HepG2 (cell line): Measurements from ENCODE around the gene MAFB. TPM values are rescaled to one million over a fixed set of nuclear protein-coding genes. Genes with fewer than 3 reads are reported as not detected.

ENCODE experiments used
- ATAC-seq: fragments of 200-7000 bp; cut with Tn5 transposase; 3 replicates; pipeline ENCODE4 v1.9.1; 2020; ENCODE audit warnings: mild to moderate bottlenecking, moderate library complexity
- BruUV-seq: library from RNA; stranded (reverse); fragments of 400-500 nt; replicated peaks from 2 replicates; lab custom pipeline; 2021; lab: Mats Ljungman, UMichigan
- CTCF ChIA-PET: fragments of 300-600 bp; formaldehyde crosslinking; extraction: SDS; loops from one replicate; lab custom pipeline; 2021; ENCODE audit warnings: low total read pairs, inconsistent platforms, low intra/inter-chr PET ratio; lab: Yijun Ruan, JAX
- POLR2A ChIA-PET: fragments of 350-600 bp; sonication (Branson Sonifier 250); formaldehyde crosslinking; loops from one replicate; lab custom pipeline; 2020; ENCODE audit warnings: antibody characterized with exemption, inconsistent platforms; lab: Yijun Ruan, JAX
- DNase-seq: peaks from one replicate; pipeline ENCODE4 v3.0.0-alpha.2; 2015; ENCODE audit warnings: low spot score
- FAIRE-seq: peaks from 3 replicates; lab custom pipeline; 2011; peaks lifted over from hg19 to GRCh38; lab: Jason Lieb, UNC
- H2AFZ ChIP-seq: one replicate; pipeline ENCODE4 v1.6.1; 2011; ENCODE audit warnings: low read length, inconsistent platforms
- H3K27ac ChIP-seq: fragments of 300-600 bp; 3 replicates; pipeline ENCODE4 v1.8.0; 2011; ENCODE audit warnings: mixed run types, mild to moderate bottlenecking, mixed read lengths, low read length, inconsistent platforms; ENCODE audit not compliant: insufficient read depth; ENCODE audit errors: extremely low read length
- H3K27me3 ChIP-seq, 2 experiments: fragments of 200-600 bp in 1 of 2; 2 replicates in 1 of 2; 3 replicates in 1 of 2; pipeline versions ENCODE4 v1.6.0 to v1.8.0; 2011; ENCODE audit warnings: low read length in 2 of 2, mild to moderate bottlenecking in 2 of 2, moderate library complexity in 2 of 2, inconsistent platforms in 1 of 2; ENCODE audit not compliant: insufficient read depth in 2 of 2, control insufficient read depth in 1 of 2
- H3K36me3 ChIP-seq, 2 experiments: fragments of 200-600 bp in 1 of 2; replicated peaks in 1 of 2; 2 replicates in 1 of 2; 3 replicates in 1 of 2; pipeline versions ENCODE4 v1.5.1 to v1.8.0; 2011; ENCODE audit warnings: low read length in 2 of 2, inconsistent platforms in 1 of 2; ENCODE audit not compliant: insufficient read depth in 2 of 2, control insufficient read depth in 1 of 2
- H3K4me1 ChIP-seq: 2 replicates; pipeline ENCODE4 v1.5.1; 2012; ENCODE audit warnings: low read length, inconsistent platforms; ENCODE audit not compliant: insufficient read depth
- H3K4me2 ChIP-seq: 2 replicates; pipeline ENCODE4 v1.6.0; 2011; ENCODE audit warnings: low read depth, low read length, inconsistent platforms
- H3K4me3 ChIP-seq, 3 experiments: fragments of 200-600 bp in 1 of 3; sonication (generic), shearing (Covaris generic) in 1 of 3; replicated peaks in 1 of 3; 2 replicates each; pipeline ENCODE4 v1.5.1; 2011 to 2016; ENCODE audit warnings: low read length in 3 of 3, inconsistent platforms in 2 of 3, low read depth in 2 of 3, mild to moderate bottlenecking in 2 of 3, control low read depth in 1 of 3, mixed read lengths in 1 of 3; ENCODE audit not compliant: insufficient read depth in 1 of 3
- H3K79me2 ChIP-seq: one replicate; pipeline ENCODE4 v1.6.1; 2011; ENCODE audit warnings: low read length, inconsistent platforms; ENCODE audit not compliant: insufficient read depth
- H3K9ac ChIP-seq: 2 replicates; pipeline ENCODE4 v1.6.0; 2011; ENCODE audit warnings: mild to moderate bottlenecking, low read depth, low read length, inconsistent platforms; ENCODE audit not compliant: insufficient read depth
- H3K9me3 ChIP-seq: 2 replicates; pipeline ENCODE4 v1.5.1; 2012; ENCODE audit warnings: mild to moderate bottlenecking, low read length
- H4K20me1 ChIP-seq: 2 replicates; pipeline ENCODE4 v1.6.0; 2011; ENCODE audit warnings: inconsistent platforms, mild to moderate bottlenecking, low read length, moderate library complexity; ENCODE audit not compliant: insufficient read depth
- ARHGAP35 ChIP-seq: sonication (generic); formaldehyde crosslinking; IDR thresholded peaks from 2 replicates; pipeline ENCODE4 v1.9.0; 2022; ENCODE audit warnings: mild to moderate bottlenecking, inconsistent platforms, moderate library complexity, missing genetic modification reagents, borderline replicate concordance
- KDM4B ChIP-seq: sonication (generic); formaldehyde crosslinking; IDR thresholded peaks from 2 replicates; pipeline ENCODE4 v1.4.0; 2020; ENCODE audit warnings: missing genetic modification reagents
- MXI1 ChIP-seq: IDR thresholded peaks from 3 replicates; pipeline ENCODE4 v1.6.1; 2012; ENCODE audit warnings: low read depth, low read length, inconsistent platforms, borderline replicate concordance
- NPAS2 ChIP-seq: sonication (generic); formaldehyde crosslinking; IDR thresholded peaks from 2 replicates; pipeline ENCODE4 v1.8.0; 2022; ENCODE audit warnings: mild to moderate bottlenecking, missing genetic modification reagents, borderline replicate concordance
- ONECUT2 ChIP-seq: sonication (generic); formaldehyde crosslinking; IDR thresholded peaks from 2 replicates; pipeline ENCODE4 v1.4.0; 2020; ENCODE audit warnings: missing genetic modification reagents
- TARDBP ChIP-seq: sonication (generic); formaldehyde crosslinking; IDR thresholded peaks from 2 replicates; pipeline ENCODE4 v1.8.0; 2022; ENCODE audit warnings: mild to moderate bottlenecking, missing genetic modification reagents
- TBX2 ChIP-seq: sonication (generic); formaldehyde crosslinking; IDR thresholded peaks from 2 replicates; pipeline ENCODE4 v1.5.0; 2020; ENCODE audit warnings: missing genetic modification reagents, mild to moderate bottlenecking, borderline replicate concordance
- ZFP1 ChIP-seq: IDR thresholded peaks from 2 replicates; pipeline ENCODE4 v1.6.1; 2016
- ZNF30 ChIP-seq: sonication (generic); formaldehyde crosslinking; IDR thresholded peaks from 2 replicates; pipeline ENCODE4 v1.5.0; 2020; ENCODE audit warnings: mild to moderate bottlenecking, missing genetic modification reagents
- ZSCAN22 ChIP-seq: sonication (generic); formaldehyde crosslinking; IDR thresholded peaks from 2 replicates; pipeline ENCODE4 v1.4.0; 2020; ENCODE audit warnings: mild to moderate bottlenecking, missing genetic modification reagents
- WGBS: methylation state at CpG from one replicate; pipeline ENCODE4 v1.1.6; 2017; ENCODE audit warnings: low lambda C conversion rate; 5-methylcytosine and 5-hydroxymethylcytosine counted together
- in situ Hi-C: cut with HindIII; loops from 2 replicates; pipeline ENCODE4 v1.10.0; 2017; ENCODE audit warnings: low pct_unique_long_range_greater_than_20kb; ENCODE audit not compliant: extremely low pct_ligation_motif_present
- intact Hi-C: fragments of 100-400 bp; cut with micrococcal nuclease; formaldehyde crosslinking; loops from one replicate; pipeline ENCODE4 v1.10.0; 2022; ENCODE audit not compliant: unreplicated experiment
- polyA plus RNA-seq, 8 experiments: library from polyadenylated mRNA; depleted of rRNA in 3 of 8; stranded (reverse) in 7 of 8; unstranded in 1 of 8; fragments of >200 nt; fragmentation: Illumina TruSeq in 4 of 8; extraction: Trizol in 4 of 8; gene quantifications; 2 replicates each; pipeline versions ENCODE4 v1.2.1 to v1.2.3, GENCODE V29; 2011 to 2016; ENCODE audit warnings: low read depth in 4 of 8, missing spikeins in 1 of 8, mixed read lengths in 1 of 8; ENCODE audit not compliant: insufficient read depth in 1 of 8
- total RNA-seq, 5 experiments: library from RNA; depleted of rRNA; stranded (reverse); fragments of >200 nt; fragmentation: Illumina TruSeq; extraction: Trizol; gene quantifications; 2 replicates each; pipeline ENCODE4 v1.2.3, GENCODE V29; 2016; ENCODE audit warnings: low read depth in 1 of 5
- TF ChIP-seq, protein P1 (sequence below): IDR thresholded peaks from 2 replicates; pipeline ENCODE4 v1.6.1; 2018; ENCODE audit warnings: missing genetic modification reagents, mild to moderate bottlenecking, missing compliant biosample characterization
- TF ChIP-seq, protein P2 (sequence below): sonication (generic); formaldehyde crosslinking; IDR thresholded peaks from 2 replicates; pipeline ENCODE4 v1.4.0; 2020; ENCODE audit warnings: missing genetic modification reagents
- TF ChIP-seq, protein P3 (sequence below): sonication (generic); formaldehyde crosslinking; IDR thresholded peaks from 2 replicates; pipeline ENCODE4 v1.8.0; 2022; ENCODE audit warnings: mild to moderate bottlenecking, missing genetic modification reagents, moderate library complexity
- TF ChIP-seq, protein P4 (sequence below): IDR thresholded peaks from 2 replicates; pipeline ENCODE4 v1.6.1; 2018; ENCODE audit warnings: missing genetic modification reagents

MAFB gene
- total and polyA plus RNA-seq, 2 of the 13 experiments (the other 11 are each of a cell fraction or from before 2014, with no cell fraction given) = 0.08 to 0.11 TPM

DNA sequence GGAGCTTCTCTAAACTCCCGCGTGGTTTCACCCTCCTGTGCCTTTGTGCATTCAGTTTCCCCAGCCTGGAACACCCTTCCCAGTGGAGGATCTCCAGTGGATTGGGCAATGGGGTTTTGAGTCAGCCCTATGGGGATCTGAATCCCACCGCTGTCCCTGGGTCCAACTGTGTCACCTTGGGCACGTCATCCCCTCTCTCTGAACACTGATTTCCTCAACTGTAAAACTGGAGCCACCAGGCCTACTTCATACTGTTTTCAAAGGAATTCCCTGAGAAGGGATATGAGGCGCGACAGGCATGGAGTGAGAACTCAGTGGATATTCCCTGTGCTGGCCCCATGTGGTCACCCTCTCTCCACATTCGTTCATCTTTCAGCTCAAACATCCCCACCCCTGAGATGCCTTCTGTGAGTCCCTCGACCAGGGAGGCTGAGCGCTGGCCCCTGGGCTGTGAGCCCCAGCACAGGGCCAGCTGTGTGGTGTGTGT, 25.7 kb downstream of the MAFB start:
- 46% methylated on average over 9 of the region's 9 CpGs for WGBS
- ChIA-PET CTCF (no interaction called here), POLR2A (no interaction called here)
- ATAC-seq (no peak), FAIRE-seq (no peak), DNase-seq (no peak)
- Histone ChIP-seq H3K27ac (no peak overlapping the region), H3K27me3 (no peaks in the 10 kb centered on the region), H3K9me3 (no peaks in the 10 kb centered on the region), H3K36me3 (no peaks in the 10 kb centered on the region), H2AFZ (no peak overlapping the region), H3K4me2 (no peak overlapping the region), H3K4me1 (peaks cover 24% of the 10 kb centered on the region), H4K20me1 (no peaks in the 10 kb centered on the region), H3K79me2 (no peaks in the 10 kb centered on the region), H3K4me3 (no peak overlapping the region), H3K9ac (no peak overlapping the region)
- in situ Hi-C loops = no loop called here
- TF ChIP-seq KDM4B (CRISPR knock-in tag) (no peak), ZSCAN22 (CRISPR knock-in tag) (no peak)
- BruUV-seq = no TSS peak
- intact Hi-C loops = no loop called here

DNA sequence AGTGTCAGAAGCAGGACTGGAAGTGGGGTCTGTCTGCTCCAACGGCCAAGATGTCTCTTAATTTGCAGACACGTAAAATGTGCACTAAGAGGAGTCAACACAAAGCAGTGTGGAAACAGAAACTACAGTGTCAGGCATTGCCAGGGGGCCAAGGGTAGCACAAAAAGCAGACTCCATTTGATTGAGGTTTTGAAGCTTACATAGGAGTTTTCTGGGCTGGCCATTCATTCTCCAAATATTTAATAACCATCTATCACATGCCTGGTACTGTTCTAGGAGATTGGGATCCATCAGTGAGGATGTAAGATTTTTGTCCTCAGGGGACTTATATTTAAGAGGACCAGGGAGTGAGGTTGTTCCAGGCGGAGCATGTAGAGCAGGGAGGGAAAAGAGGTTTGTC, 29.5 kb downstream of the MAFB start:
- no TSS peak for BruUV-seq
- TF ChIP-seq, protein P1, sequence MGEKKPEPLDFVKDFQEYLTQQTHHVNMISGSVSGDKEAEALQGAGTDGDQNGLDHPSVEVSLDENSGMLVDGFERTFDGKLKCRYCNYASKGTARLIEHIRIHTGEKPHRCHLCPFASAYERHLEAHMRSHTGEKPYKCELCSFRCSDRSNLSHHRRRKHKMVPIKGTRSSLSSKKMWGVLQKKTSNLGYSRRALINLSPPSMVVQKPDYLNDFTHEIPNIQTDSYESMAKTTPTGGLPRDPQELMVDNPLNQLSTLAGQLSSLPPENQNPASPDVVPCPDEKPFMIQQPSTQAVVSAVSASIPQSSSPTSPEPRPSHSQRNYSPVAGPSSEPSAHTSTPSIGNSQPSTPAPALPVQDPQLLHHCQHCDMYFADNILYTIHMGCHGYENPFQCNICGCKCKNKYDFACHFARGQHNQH = no peak
- TF ChIP-seq TBX2 (no peak), NPAS2 (no peak), TARDBP (CRISPR knock-in tag) (no peak), ZFP1 (CRISPR knock-in tag) (no peak), ARHGAP35 (CRISPR knock-in tag) (no peak), ZNF30 (CRISPR knock-in tag) (no peak), ONECUT2 (CRISPR knock-in tag) (no peak), MXI1 (no peak)
- TF ChIP-seq, protein P2, sequence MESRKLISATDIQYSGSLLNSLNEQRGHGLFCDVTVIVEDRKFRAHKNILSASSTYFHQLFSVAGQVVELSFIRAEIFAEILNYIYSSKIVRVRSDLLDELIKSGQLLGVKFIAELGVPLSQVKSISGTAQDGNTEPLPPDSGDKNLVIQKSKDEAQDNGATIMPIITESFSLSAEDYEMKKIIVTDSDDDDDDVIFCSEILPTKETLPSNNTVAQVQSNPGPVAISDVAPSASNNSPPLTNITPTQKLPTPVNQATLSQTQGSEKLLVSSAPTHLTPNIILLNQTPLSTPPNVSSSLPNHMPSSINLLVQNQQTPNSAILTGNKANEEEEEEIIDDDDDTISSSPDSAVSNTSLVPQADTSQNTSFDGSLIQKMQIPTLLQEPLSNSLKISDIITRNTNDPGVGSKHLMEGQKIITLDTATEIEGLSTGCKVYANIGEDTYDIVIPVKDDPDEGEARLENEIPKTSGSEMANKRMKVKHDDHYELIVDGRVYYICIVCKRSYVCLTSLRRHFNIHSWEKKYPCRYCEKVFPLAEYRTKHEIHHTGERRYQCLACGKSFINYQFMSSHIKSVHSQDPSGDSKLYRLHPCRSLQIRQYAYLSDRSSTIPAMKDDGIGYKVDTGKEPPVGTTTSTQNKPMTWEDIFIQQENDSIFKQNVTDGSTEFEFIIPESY = no peak
- TF ChIP-seq, protein P3, sequence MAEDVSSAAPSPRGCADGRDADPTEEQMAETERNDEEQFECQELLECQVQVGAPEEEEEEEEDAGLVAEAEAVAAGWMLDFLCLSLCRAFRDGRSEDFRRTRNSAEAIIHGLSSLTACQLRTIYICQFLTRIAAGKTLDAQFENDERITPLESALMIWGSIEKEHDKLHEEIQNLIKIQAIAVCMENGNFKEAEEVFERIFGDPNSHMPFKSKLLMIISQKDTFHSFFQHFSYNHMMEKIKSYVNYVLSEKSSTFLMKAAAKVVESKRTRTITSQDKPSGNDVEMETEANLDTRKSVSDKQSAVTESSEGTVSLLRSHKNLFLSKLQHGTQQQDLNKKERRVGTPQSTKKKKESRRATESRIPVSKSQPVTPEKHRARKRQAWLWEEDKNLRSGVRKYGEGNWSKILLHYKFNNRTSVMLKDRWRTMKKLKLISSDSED (CRISPR knock-in tag) = no peak
- TF ChIP-seq, protein P4, sequence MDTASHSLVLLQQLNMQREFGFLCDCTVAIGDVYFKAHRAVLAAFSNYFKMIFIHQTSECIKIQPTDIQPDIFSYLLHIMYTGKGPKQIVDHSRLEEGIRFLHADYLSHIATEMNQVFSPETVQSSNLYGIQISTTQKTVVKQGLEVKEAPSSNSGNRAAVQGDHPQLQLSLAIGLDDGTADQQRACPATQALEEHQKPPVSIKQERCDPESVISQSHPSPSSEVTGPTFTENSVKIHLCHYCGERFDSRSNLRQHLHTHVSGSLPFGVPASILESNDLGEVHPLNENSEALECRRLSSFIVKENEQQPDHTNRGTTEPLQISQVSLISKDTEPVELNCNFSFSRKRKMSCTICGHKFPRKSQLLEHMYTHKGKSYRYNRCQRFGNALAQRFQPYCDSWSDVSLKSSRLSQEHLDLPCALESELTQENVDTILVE (CRISPR knock-in tag) = no peak

More for the DNA sequence above, 29.5 kb downstream of the MAFB start:
- in situ Hi-C loops = no loop called here
- Histone ChIP-seq H3K9ac (no peak overlapping the region), H3K36me3 (no peaks in the 10 kb centered on the region), H4K20me1 (no peaks in the 10 kb centered on the region), H3K9me3 (no peaks in the 10 kb centered on the region), H2AFZ (no peak overlapping the region), H3K27ac (no peak overlapping the region), H3K4me1 (peaks cover 13% of the 10 kb centered on the region; the same call in 1 of the 2 replicates), H3K4me3 (no peak overlapping the region), H3K4me2 (no peak overlapping the region), H3K79me2 (no peaks in the 10 kb centered on the region), H3K27me3 (no peaks in the 10 kb centered on the region)
- DNase-seq (no peak), FAIRE-seq (no peak), ATAC-seq (no peak)
- ChIA-PET POLR2A (no interaction called here), CTCF (no interaction called here)
- 38% methylated on average over 3 of the region's 3 CpGs for WGBS
- intact Hi-C loops = no loop called here
